A673 (cell line): Measurements from ENCODE around the gene INPP4B. TPM values are rescaled to one million over a fixed set of nuclear protein-coding genes. Genes with fewer than 3 reads are reported as not detected.

ENCODE experiments used
- BruUV-seq: library from RNA; stranded (reverse); fragments of 400-500 nt; replicated peaks from 2 replicates; lab custom pipeline; 2021; lab: Mats Ljungman, UMichigan
- CTCF ChIA-PET: fragments of 300-600 bp; sonication (Branson Sonifier 250); formaldehyde crosslinking; loops from one replicate; lab custom pipeline; 2022; ENCODE audit warnings: antibody characterized with exemption; lab: Charles Lee
- POLR2A ChIA-PET: fragments of 300-600 bp; sonication (Branson Sonifier 250); formaldehyde crosslinking; loops from one replicate; lab custom pipeline; 2022; ENCODE audit warnings: antibody characterized with exemption; ENCODE audit not compliant: low non-redundant PET; lab: Charles Lee
- DNase-seq: peaks from one replicate; pipeline ENCODE4 v3.0.0-alpha.2; 2015; ENCODE audit warnings: low spot score
- H3K27ac ChIP-seq: fragments of 200-600 bp; sonication (generic); 2 replicates; pipeline ENCODE4 v1.5.1; 2016; ENCODE audit warnings: mixed run types, low read depth, mild to moderate bottlenecking, mixed read lengths, antibody characterized with exemption, low read length; ENCODE audit not compliant: poor library complexity, severe bottlenecking
- H3K27me3 ChIP-seq: fragments of 200-600 bp; sonication (generic); replicated peaks from 2 replicates; pipeline ENCODE4 v1.6.1; 2017; ENCODE audit warnings: mixed run types, low read depth, mild to moderate bottlenecking, mixed read lengths, antibody characterized with exemption, low read length; ENCODE audit not compliant: insufficient read depth, poor library complexity
- H3K36me3 ChIP-seq: fragments of 200-600 bp; sonication (generic); 2 replicates; pipeline ENCODE4 v1.6.1; 2016; ENCODE audit warnings: mixed run types, mild to moderate bottlenecking, mixed read lengths, antibody characterized with exemption, low read length; ENCODE audit not compliant: insufficient read depth, poor library complexity, severe bottlenecking
- H3K4me1 ChIP-seq: fragments of 200-600 bp; sonication (generic); 2 replicates; pipeline ENCODE4 v1.6.1; 2017; ENCODE audit warnings: mixed run types, mild to moderate bottlenecking, mixed read lengths, antibody characterized with exemption, low read length; ENCODE audit not compliant: insufficient read depth, poor library complexity, severe bottlenecking
- H3K4me3 ChIP-seq: fragments of 200-600 bp; sonication (generic); 2 replicates; pipeline ENCODE4 v1.5.1; 2016; ENCODE audit warnings: low read depth, mixed run types, mild to moderate bottlenecking, mixed read lengths, low read length; ENCODE audit not compliant: poor library complexity, severe bottlenecking
- H3K9me3 ChIP-seq: fragments of 200-600 bp; sonication (generic); 2 replicates; pipeline ENCODE4 v1.6.1; 2016; ENCODE audit warnings: mixed run types, low read depth, mild to moderate bottlenecking, mixed read lengths, antibody characterized with exemption, low read length; ENCODE audit not compliant: poor library complexity, severe bottlenecking
- EZH2 ChIP-seq: fragments of 200-600 bp; sonication (generic); IDR thresholded peaks from 2 replicates; pipeline ENCODE4 v1.6.1; 2017; ENCODE audit warnings: borderline replicate concordance, low read depth, mild to moderate bottlenecking, mixed read lengths, antibody characterized with exemption, low read length; ENCODE audit not compliant: poor library complexity, severe bottlenecking
- intact Hi-C: fragments of 100-400 bp; cut with micrococcal nuclease; formaldehyde crosslinking; loops from one replicate; pipeline ENCODE4 v1.10.0; 2022; ENCODE audit not compliant: unreplicated experiment
- total RNA-seq: library from RNA; stranded (reverse); gene quantifications from 2 replicates; pipeline ENCODE4 v1.2.3, GENCODE V29; 2021
- TF ChIP-seq, protein P1 (sequence below): fragments of 300-800, 200-600 bp; sonication (generic); conservative IDR thresholded peaks from 2 replicates; pipeline ENCODE4 v1.5.1; 2017; ENCODE audit warnings: low read depth, mild to moderate bottlenecking, antibody characterized with exemption, low read length, moderate library complexity, mixed read lengths

INPP4B gene
- total RNA-seq, 1 experiment from 2014 or later, result 13.1 TPM

DNA sequence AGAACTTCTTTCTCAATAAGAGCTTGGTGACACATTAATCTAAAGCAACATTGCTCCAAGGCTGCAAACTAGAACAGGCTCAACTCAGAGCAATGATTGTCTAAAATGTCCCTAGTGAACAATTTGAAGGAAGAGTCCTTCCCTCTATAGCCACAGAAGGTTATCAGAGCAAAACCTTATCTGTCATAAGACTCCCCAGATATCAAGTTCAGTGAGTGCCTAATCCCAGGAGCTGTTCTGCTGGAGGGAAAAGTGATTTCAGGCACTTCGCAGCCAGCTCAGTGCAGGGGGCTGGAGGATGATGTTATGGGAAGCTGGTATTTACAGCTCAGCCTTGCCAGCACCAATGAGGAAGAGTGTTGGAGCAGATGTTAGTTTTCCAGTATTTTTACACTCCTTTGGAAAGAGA lies 497.5 kb downstream of the INPP4B start:
- no peaks in the 10 kb centered on the region for H3K27me3 ChIP-seq
- BruUV-seq, result no TSS peak
- H3K4me3 ChIP-seq, result no peak overlapping the region
- ChIA-PET POLR2A (no interaction called here), CTCF (no interaction called here)
- DNase-seq, result no peak
- H3K36me3 ChIP-seq, result no peaks in the 10 kb centered on the region
- H3K4me1 ChIP-seq, result peaks cover 7% of the 10 kb centered on the region
- H3K27ac ChIP-seq, result no peak overlapping the region
- TF ChIP-seq EZH2, result no peak
- TF ChIP-seq, protein P1, sequence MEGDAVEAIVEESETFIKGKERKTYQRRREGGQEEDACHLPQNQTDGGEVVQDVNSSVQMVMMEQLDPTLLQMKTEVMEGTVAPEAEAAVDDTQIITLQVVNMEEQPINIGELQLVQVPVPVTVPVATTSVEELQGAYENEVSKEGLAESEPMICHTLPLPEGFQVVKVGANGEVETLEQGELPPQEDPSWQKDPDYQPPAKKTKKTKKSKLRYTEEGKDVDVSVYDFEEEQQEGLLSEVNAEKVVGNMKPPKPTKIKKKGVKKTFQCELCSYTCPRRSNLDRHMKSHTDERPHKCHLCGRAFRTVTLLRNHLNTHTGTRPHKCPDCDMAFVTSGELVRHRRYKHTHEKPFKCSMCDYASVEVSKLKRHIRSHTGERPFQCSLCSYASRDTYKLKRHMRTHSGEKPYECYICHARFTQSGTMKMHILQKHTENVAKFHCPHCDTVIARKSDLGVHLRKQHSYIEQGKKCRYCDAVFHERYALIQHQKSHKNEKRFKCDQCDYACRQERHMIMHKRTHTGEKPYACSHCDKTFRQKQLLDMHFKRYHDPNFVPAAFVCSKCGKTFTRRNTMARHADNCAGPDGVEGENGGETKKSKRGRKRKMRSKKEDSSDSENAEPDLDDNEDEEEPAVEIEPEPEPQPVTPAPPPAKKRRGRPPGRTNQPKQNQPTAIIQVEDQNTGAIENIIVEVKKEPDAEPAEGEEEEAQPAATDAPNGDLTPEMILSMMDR, result no peak
- intact Hi-C loops, result no loop called here
- H3K9me3 ChIP-seq, result no peaks in the 10 kb centered on the region

DNA sequence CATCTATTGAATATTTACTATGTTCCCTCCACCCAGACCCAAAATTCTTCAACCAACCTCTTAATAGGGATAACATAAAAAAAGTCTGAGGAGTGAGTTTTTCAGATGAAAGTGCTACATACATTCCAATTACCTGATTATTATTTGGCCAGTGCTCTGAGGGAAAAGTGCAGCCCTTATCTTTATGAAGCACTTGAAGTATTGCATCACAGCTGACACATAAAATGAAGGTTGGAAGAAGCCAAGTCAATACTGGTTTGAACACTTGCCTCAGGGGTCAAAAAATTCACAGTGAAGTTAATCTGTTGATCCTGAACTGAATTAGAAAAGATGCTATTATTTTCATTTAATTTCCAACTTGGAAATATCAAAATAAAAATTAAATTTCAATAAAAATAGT lies 498.9 kb downstream of the INPP4B start:
- no peak for DNase-seq
- intact Hi-C loops, result no loop called here

DNA sequence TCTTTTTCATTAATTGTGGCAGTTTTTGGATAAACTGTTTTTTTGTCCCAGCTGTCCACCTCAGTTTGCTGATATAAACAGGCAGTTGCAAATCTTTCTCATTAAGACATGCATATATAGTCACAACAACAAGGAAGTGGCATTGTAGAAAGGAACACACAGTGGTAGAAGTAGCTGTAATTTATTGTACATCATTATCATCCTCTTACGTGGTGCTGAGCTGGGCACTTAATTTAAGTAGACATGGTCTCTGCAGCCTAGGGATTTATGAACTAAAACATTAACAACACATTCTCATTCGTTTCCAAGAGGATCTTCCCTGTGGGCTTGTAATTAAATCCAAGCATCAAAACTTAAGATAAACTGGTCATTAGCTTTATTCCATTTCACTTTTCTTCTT lies 500.2 kb downstream of the INPP4B start:
- H3K4me3 ChIP-seq, result no peak overlapping the region
- no peaks in the 10 kb centered on the region for H3K27me3 ChIP-seq
- TF ChIP-seq, protein P1, result no peak
- TF ChIP-seq EZH2, result no peak
- DNase-seq, result no peak
- intact Hi-C loops, result no loop called here
- no peak overlapping the region for H3K27ac ChIP-seq
- BruUV-seq, result no TSS peak
- POLR2A ChIA-PET, result no interaction called here
- H3K4me1 ChIP-seq, result peaks cover 4% of the 10 kb centered on the region
- CTCF ChIA-PET, result no interaction called here
- H3K9me3 ChIP-seq, result no peaks in the 10 kb centered on the region
- H3K36me3 ChIP-seq, result no peaks in the 10 kb centered on the region

More for the DNA sequence above, 498.9 kb downstream of the INPP4B start:
- Histone ChIP-seq H3K4me1 (peaks cover 4% of the 10 kb centered on the region), H3K4me3 (no peak overlapping the region), H3K36me3 (no peaks in the 10 kb centered on the region), H3K27me3 (no peaks in the 10 kb centered on the region), H3K9me3 (no peaks in the 10 kb centered on the region), H3K27ac (no peak overlapping the region)
- CTCF ChIA-PET, result no interaction called here
- no TSS peak for BruUV-seq
- POLR2A ChIA-PET, result no interaction called here
- no peak for TF ChIP-seq EZH2
- TF ChIP-seq, protein P1, result no peak
